Mucosa of descending colon (tissue), 3 donors: ENCODE measurements around the gene IL17C. TPM values are rescaled to one million over a fixed set of nuclear protein-coding genes. Genes with fewer than 3 reads are reported as not detected.

Experiments used
- ATAC-seq: fragments of 200-7000 bp; cut with Tn5 transposase; one replicate; pipeline ENCODE4 v1.9.1; 2020; ENCODE audit warnings: mild to moderate bottlenecking, moderate library complexity
- DNase-seq, 3 donors: peaks; one replicate each; pipeline ENCODE4 v3.0.0-alpha.2; 2020
- H3K36me3 ChIP-seq: fragments of 200-600 bp; one replicate; pipeline ENCODE4 v1.8.0; 2021; ENCODE audit warnings: low read depth, mild to moderate bottlenecking
- H3K4me1 ChIP-seq: fragments of 200-600 bp; one replicate; pipeline ENCODE4 v1.8.0; 2021; ENCODE audit warnings: low read depth, mild to moderate bottlenecking
- H3K4me3 ChIP-seq: fragments of 200-600 bp; one replicate; pipeline ENCODE4 v1.8.0; 2021; ENCODE audit warnings: mild to moderate bottlenecking
- H3K9me3 ChIP-seq: fragments of 200-600 bp; one replicate; pipeline ENCODE4 v1.8.0; 2021; ENCODE audit warnings: mild to moderate bottlenecking
- intact Hi-C, 2 donors: fragments of 100-400 bp; cut with DNase I in 1 of 2; cut with micrococcal nuclease in 1 of 2; formaldehyde crosslinking; loops; one replicate each; pipeline versions ENCODE4 v1.11.0 to v1.11.1; 2022; cut with DNase I, micrococcal nuclease
- total RNA-seq, 3 donors: library from RNA; stranded (reverse); fragmentation: NEBNext Ultra II Directional in 2 of 3; extraction: Animal tissue kit (Norgen Biotek cat#: 25700) in 2 of 3; gene quantifications; one replicate each; pipeline versions ENCODE4 v1.2.1 to v1.2.4, GENCODE V29; 2021 to 2023
- TF ChIP-seq, protein P1 (sequence below): fragments of 200-600 bp; IDR thresholded peaks from one replicate; pipeline ENCODE4 v1.8.0; 2022; ENCODE audit warnings: antibody characterized with exemption, mild to moderate bottlenecking
- donor health status: DM: no; HTN: no; CAD: no; lungs with moderate emphysema.
- donor health status: DM: no; HTN: no; CAD: no.
- donor health status: DM: no; HTN: yes; CAD: no.

The IL17C gene
- total RNA-seq, 3 donors from 2014 or later = not detected

DNA sequence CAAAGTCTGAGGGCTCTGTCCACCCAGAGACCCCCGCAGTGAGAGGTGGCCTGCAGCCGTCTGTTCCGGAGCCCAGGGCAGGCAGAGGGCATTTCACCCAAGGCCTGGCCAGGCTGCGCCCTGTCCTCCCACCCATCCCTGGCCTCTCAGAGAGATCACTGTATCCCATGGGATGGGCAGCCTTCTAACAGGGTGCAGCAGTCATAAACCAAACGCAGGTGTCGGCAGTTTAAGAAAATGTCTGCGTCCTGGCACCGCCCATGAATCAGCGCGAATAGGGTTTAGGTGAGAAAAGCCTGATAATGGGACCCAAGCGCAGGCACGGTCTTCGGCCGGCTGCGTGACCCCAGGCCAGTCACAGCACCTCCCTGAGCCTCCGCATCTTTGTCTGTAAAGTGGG, 7.1 kb downstream of the IL17C start:
- TF ChIP-seq, protein P1, sequence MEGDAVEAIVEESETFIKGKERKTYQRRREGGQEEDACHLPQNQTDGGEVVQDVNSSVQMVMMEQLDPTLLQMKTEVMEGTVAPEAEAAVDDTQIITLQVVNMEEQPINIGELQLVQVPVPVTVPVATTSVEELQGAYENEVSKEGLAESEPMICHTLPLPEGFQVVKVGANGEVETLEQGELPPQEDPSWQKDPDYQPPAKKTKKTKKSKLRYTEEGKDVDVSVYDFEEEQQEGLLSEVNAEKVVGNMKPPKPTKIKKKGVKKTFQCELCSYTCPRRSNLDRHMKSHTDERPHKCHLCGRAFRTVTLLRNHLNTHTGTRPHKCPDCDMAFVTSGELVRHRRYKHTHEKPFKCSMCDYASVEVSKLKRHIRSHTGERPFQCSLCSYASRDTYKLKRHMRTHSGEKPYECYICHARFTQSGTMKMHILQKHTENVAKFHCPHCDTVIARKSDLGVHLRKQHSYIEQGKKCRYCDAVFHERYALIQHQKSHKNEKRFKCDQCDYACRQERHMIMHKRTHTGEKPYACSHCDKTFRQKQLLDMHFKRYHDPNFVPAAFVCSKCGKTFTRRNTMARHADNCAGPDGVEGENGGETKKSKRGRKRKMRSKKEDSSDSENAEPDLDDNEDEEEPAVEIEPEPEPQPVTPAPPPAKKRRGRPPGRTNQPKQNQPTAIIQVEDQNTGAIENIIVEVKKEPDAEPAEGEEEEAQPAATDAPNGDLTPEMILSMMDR = no peak
- Histone ChIP-seq H3K4me3 (no peak overlapping the region), H3K4me1 (peaks cover 3% of the 10 kb centered on the region), H3K9me3 (no peaks in the 10 kb centered on the region), H3K36me3 (no peaks in the 10 kb centered on the region)
- intact Hi-C loops = no loop called here
- ATAC-seq (peak; percentile 56), DNase-seq (peak in 1 of 3 donors; percentile 44)

GRCh38 chr16:88645941-88646340, 7.6 kb downstream of the IL17C start:
- TF ChIP-seq, protein P1 = no peak
- intact Hi-C loops = no loop called here
- peak; percentile 5 for ATAC-seq
- Histone ChIP-seq H3K4me1 (peaks cover 6% of the 10 kb centered on the region), H3K36me3 (no peaks in the 10 kb centered on the region), H3K4me3 (no peak overlapping the region), H3K9me3 (no peaks in the 10 kb centered on the region)
- DNase-seq = peak in 2 of 3 donors; percentile 41 to 53

- Histone ChIP-seq H3K36me3 (no peaks in the 10 kb centered on the region), H3K9me3 (no peaks in the 10 kb centered on the region), H3K4me1 (peaks cover 11% of the 10 kb centered on the region), H3K4me3 (no peak overlapping the region)
- peak in 2 of 3 donors; percentile 29 to 53 for DNase-seq
- intact Hi-C loops = no loop called here
- ATAC-seq = no peak
- TF ChIP-seq, protein P1 = no peak
Observed at GRCh38 chr16:88646345-88647034, 8.1 kb downstream of the IL17C start.

DNA sequence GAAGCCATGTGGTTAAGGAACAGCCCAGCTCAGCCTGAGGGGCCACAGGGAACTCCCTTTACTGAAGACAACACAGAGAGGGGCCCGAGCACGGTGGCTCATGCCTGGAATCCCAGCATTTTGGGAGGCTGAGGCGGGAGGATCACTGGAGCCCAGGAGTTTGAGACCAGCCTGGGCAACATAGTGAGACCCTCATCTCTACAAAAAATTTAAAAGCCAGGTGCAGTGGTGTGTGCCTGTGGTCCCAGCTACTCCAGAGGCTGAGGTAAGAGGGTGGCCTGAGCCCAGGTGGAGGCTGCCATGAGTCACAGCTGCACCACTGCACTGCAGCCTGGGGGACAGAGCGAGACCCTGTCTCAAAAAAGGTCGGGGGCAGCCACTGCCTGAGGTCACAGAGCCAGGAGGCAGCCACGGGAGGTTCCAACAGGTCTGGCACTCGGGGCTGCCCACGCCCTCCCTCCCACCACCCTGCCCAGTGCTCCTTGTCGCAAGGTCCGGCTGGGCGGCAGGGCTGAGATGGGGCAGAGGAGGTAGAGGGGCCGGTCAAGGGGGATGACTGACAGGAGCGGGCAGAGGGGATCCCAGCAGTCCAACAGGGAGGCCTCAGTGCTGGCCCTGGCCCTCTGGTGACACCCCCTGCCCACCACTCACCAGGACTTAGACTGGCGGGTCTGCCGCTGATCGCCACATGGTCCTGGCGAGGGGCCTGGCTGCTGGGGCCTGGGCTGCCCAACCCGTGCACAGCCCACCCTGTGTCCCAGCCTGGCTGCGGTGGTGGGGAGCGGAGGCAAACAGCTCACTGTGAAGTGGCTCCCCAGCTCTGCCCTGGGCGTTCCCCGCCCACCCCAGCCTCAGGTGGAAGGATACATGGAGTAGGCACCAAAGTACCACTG, 9.1 kb downstream of the IL17C start:
- Histone ChIP-seq H3K36me3 (no peaks in the 10 kb centered on the region), H3K4me3 (no peak overlapping the region), H3K4me1 (peaks cover 12% of the 10 kb centered on the region), H3K9me3 (no peaks in the 10 kb centered on the region)
- no peak for ATAC-seq
- TF ChIP-seq, protein P1 = no peak
- intact Hi-C loops = no loop called here
- peak in 1 of 3 donors; percentile 36 for DNase-seq

- Histone ChIP-seq H3K9me3 (no peaks in the 10 kb centered on the region), H3K36me3 (no peaks in the 10 kb centered on the region), H3K4me1 (peaks cover 12% of the 10 kb centered on the region), H3K4me3 (no peak overlapping the region)
- TF ChIP-seq, protein P1 = no peak
- intact Hi-C loops = no loop called here
- DNase-seq (peak in 2 of 3 donors; percentile 54 to 65), ATAC-seq (peak; percentile 9)
Observed at GRCh38 chr16:88649195-88649923, 11.0 kb downstream of the IL17C start.
